HEK293T (cell line): ENCODE results near the gene HS6ST2.

Source experiments
- ARNT ChIP-seq: fragments of 450-650 bp; IDR thresholded peaks from 2 replicates; pipeline ENCODE4 v1.6.1; 2017; ENCODE audit warnings: mild to moderate bottlenecking
- ELF4 ChIP-seq: fragments of 450-650 bp; IDR thresholded peaks from 2 replicates; pipeline ENCODE4 v1.6.1; 2017; ENCODE audit warnings: antibody characterized with exemption
- FOXM1 ChIP-seq: fragments of 450-650 bp; IDR thresholded peaks from 2 replicates; pipeline ENCODE4 v1.6.1; 2017; ENCODE audit warnings: mild to moderate bottlenecking, borderline replicate concordance
- L3MBTL2 ChIP-seq: fragments of 450-650 bp; conservative IDR thresholded peaks from 2 replicates; pipeline ENCODE4 v1.6.1; 2016; ENCODE audit warnings: mild to moderate bottlenecking
- NFRKB ChIP-seq: fragments of 450-650 bp; IDR thresholded peaks from 2 replicates; pipeline ENCODE4 v1.6.1; 2016; ENCODE audit warnings: mild to moderate bottlenecking, moderate library complexity
- TARDBP ChIP-seq: fragments of 450-650 bp; IDR thresholded peaks from 2 replicates; pipeline ENCODE4 v1.6.1; 2016
- ZNF384 ChIP-seq: fragments of 450-650 bp; IDR thresholded peaks from 2 replicates; pipeline ENCODE4 v1.6.1; 2016

DNA sequence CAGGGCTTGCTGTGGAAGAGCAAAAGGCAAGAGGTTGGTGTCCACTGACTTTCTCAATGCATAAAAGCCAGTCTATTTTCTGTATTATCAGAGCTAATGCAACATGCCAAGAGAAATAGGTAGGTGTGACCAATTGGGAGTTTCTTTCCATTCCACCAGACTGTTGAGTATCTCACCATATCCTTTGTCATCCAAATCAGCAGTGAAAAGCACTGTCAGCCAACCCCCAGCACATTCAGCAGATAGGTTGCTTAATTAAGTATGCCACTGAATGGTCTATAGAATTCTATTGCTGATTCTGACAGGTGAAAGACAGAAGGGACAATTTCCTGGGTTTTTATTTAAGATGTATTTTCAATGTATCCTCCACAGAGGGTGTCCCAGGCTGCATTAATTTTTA, 139.8 kb downstream of the HS6ST2 start:
- no peak for TF ChIP-seq ARNT
- TF ChIP-seq FOXM1: no peak
- no peak for TF ChIP-seq TARDBP
- no peak for TF ChIP-seq NFRKB
- no peak for TF ChIP-seq L3MBTL2
- no peak for TF ChIP-seq ZNF384
- no peak for TF ChIP-seq ELF4
